GM19455 (cell line): Measurements from ENCODE around the gene PPP2R5D.
"Not testable (repeated sequence)": the region's sequence is repeated elsewhere in the genome, so short reads cannot be mapped to it uniquely, and the experiment has no call there.

Experiments
- ATAC-seq: cut with Tn5 transposase; IDR thresholded peaks from one replicate; pipeline ENCODE4 v1.9.1; 2021; ENCODE audit not compliant: unreplicated experiment

The PPP2R5D gene

GRCh38 chr6:43021270-43022047 lies 37.1 kb downstream of the PPP2R5D start, which contains the start of gene RRP36:
RRP36 (plus strand) TSS chr6:43021623; CDS start chr6:43021655, 32 bp downstream.
- no peak for ATAC-seq

DNA sequence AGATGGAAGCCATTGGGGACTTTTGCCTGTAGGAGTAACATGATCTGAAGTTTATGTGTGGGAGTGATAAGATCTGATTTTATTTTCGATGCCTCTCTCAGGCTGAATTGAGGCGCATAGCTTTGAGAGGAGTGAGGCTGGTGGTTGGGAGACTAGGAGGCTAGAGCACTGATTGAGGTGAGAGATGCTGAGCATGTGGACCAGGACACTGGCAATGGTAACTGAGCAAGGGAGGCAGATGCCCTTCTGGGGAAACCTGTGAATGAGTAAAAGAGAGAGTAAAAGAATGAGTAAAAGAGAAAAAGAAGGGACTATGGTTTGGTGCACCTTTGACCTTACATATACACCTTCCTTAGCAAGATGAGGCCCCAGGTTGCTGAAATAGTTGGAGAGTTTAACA lies 40.1 kb downstream of the PPP2R5D start:
- no peak for ATAC-seq

DNA sequence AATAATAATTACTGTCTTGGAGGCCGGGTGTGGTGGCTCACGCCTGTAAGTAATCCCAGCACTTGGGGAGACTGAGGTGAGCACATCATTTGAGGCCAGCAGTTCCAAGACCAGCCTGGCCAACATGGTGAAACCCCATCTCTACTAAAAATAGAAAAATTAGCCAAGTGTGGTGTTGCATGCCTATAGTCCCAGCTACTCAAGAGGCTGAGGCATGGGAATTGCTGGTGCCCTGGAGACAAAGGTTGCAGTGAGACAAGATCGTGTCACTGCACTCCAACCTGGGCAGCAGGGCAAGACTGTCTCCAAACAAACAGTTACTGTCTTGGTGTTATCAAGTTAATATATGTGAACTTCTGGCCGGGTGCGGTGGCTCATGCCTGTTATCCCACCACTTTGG lies 42.0 kb downstream of the PPP2R5D start:
- ATAC-seq, result no peak

GRCh38 chr6:43029120-43029519 lies 44.8 kb downstream of the PPP2R5D start:
- ATAC-seq, result no peak

- no peak for ATAC-seq
These were observed 48.0 kb downstream of the PPP2R5D start for GRCh38 chr6:43032326-43032725.

DNA sequence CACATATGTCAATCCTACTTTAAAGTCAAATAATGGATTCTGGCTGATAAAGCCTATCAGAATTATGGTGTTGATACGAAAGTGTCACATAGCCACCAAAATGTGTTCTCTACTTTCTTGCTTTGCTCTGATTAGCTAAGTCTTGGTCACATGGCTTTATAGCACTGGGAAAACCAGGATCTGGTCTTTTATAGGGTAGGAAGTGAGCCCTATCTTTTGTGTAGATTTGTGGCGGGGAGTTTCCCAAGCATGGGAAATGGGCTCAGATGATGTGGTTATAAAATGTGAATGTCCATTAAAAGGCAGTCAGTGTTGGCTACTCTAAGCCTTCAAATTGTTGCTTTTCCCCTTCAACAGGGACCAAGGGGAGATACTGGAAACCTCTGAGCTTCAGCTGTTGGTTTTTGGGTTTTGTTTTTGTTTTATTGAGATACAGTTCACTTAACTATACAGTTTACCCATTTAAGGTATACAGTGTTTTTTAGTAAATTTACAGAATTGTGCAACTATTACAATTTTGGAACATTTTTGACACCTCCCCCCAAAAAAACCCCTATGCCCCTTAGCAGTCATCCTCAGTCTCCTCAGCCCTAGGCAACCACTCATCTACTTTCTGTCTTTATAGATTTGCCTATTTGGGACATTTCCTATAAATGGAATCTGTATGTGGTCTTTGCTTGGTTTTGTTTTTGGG lies 49.3 kb downstream of the PPP2R5D start:
- ATAC-seq, result no peak

DNA sequence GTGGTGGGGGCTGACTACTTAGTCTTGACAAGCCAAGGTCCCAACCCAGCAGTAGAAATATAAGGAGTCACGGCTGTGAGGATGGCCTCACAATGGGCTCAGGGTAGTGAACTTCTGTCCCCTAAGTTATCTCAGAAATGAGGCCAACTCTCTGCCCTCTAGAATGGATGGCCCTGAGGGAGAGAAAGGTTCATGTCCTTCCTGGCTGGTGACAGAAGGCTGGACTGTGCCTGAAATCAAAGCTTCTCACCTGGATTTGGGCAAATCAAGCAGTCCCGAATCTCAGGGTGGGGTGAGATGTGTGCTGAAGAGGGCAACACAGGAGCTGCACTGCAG lies 49.8 kb downstream of the PPP2R5D start:
- no peak for ATAC-seq

DNA sequence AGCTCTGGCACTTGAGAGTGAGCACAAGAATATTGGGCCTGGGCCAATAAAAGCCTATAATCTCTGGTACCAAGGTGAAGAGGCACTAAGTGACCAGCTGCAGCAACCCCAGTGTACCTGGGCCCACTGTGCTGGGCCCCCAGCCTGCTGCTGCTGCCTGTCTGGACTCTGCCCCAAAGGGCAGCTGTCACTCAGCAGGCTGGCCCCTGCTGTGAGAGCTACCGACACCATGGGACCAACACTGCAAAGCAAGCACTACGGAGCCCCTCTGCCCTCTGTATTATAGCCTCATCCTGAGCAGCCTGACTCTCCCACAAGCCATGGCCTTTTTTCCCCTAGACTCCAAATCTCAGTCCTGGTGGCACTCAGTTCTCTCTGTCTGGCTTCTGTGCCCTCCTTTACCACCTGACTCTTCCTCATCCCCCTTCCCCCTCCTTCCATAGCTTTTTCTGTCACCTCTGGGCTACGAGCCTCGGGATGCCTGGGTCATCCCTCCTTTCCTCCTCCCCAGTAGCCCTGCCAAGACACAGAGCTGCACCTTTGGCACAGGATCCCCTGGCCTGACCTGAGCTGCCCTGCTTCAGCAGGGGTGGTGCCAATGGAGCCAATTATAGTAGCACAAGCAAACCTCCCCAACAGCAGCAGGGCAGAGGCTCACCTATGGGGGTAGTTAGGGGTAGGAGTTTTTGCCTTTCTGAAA lies 51.3 kb downstream of the PPP2R5D start:
- no peak for ATAC-seq

- ATAC-seq, result no peak
These were observed 52.3 kb downstream of the PPP2R5D start for GRCh38 chr6:43036712-43037111.

DNA sequence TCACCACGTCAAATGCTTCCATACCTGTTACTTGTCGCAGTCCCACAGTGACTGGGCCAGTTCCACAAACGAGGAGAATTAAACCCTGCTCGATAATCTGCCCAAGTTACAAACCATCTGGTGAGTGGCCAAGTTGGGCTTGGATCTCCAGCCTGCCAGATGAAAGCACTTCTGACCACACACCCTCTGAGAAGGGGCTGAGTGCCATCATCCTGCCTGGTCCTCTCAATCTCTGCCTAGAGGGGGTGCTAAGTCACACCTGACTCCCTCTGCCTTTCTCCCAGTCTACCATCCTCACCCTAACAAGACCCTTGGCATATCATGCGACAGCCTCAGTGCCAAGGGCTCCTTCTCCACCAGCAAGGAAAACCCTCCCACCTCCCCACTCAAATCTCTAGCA lies 52.8 kb downstream of the PPP2R5D start:
- no peak for ATAC-seq

DNA sequence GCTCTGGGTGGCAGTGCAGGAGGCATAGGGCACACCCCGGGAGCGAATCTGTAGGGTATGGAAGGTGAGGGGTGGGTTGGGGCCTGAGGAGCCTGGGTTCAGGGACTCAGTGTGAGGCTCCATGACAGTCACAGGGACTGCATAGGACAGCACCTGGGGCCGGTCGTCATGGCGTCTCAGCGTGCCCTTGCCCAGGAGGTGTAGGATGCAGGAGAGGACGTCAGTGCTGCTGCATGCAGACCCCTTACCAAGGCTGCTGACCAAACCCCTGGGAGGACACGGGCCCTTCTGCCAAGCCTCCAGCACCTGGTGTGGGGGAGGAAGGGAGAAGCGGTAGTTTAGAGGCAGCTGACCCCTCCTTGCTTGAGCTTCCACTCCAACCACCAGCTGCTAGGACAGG lies 53.3 kb downstream of the PPP2R5D start:
- ATAC-seq, result no peak

DNA sequence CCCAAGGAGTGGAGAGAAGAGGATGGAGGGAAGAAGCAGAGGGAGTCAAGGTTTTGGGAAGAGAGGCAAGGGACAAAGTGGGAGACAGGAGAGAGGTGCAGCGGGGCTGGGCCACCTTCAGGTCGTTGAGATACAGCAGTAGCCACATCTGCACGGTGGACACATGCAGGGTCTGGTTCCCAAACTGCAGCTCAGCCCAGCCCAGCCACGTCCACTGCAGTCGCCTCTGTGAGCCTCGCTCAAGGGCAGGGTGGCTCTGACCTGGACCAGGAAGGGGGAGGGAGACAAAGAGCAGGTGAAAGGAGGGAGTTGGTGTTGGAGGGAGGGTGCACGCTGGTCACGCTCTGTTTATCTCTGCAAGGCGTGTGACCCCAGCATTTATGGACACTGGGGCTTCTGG lies 54.4 kb downstream of the PPP2R5D start:
- no peak for ATAC-seq

DNA sequence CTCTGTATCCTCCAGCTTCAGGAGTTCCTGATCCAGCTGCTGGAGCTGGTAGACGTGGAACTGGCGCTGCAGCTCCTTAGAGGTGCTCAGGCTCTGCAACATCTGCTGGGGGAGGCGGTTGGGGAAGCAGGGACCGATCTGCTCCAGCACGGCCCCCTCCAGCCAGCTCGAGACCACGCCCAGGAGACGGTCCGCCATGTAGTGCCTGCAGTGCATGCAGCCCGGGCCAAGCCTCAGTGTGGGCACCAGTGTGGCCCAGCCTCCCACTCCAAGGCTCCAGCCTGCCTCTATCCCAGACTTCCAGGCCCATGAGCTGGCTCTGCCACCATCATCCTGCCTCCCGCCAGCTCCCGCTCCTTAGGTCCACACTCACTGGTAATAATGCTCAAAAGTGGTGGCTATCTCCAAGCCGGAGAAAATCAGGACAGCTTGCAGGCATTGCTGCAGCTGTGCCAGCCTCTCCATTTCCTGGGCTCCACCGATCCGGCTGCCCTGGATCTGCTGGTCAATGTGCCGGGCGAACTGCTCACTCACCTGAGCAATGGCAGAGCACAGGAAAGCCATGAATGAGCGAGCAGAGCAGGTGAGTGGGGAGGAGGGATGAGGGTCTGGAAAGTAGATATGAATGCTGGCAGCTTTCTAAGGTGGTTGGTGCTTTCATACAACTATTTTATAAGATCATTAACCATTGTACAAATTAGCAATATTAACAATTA lies 56.3 kb downstream of the PPP2R5D start:
- no peak for ATAC-seq

GRCh38 chr6:43041475-43041874 lies 57.1 kb downstream of the PPP2R5D start:
- ATAC-seq, result not testable (repeated sequence)

- no peak for ATAC-seq
These were observed 58.9 kb downstream of the PPP2R5D start for GRCh38 chr6:43043310-43043709.

DNA sequence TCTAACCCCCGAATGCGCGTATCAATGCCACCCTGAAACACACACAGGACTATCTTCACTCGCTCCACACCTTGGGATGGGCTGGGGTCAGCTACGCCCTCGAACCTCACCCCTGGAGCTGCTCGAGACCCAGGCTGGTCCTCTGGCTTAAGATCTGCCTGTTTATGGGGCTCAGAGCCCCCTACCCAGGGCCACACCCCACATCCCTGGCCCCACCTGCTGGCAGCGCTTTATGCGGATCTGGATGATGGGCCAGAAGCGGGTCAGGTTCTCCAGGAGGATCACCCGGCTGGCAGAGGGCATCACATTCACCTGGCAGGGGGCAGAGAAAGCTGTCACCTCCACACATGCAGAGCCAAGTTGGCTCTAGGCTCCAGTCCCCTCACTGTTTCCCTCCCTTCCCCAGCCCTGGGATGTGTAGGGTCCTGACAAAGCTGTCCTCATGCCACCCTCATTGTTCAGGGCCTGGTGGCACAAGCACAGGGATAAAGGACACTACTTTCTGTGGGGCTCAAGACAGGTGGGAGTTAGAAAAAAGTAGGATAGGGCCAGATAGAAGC lies 61.1 kb downstream of the PPP2R5D start:
- ATAC-seq, result no peak

DNA sequence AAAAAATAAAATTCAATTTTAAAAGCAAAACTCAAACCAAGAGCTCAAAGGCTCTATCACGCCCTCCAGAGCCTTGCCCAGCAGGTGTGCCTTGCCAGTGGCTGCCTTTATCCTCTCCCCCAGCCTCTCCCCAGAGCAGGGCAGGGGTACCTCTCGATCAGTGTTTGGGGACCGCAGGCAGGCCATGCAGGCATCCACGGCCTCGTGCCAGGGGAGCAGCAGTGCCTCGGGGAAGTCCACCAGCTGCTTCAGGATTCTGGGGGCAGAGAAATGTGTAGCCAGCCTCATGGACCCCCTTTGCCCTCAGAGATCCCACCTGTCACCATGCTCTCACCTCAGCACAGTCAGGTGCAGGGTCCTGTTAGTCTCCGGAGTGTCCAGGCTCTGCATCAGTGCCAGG lies 63.6 kb downstream of the PPP2R5D start:
- no peak for ATAC-seq

DNA sequence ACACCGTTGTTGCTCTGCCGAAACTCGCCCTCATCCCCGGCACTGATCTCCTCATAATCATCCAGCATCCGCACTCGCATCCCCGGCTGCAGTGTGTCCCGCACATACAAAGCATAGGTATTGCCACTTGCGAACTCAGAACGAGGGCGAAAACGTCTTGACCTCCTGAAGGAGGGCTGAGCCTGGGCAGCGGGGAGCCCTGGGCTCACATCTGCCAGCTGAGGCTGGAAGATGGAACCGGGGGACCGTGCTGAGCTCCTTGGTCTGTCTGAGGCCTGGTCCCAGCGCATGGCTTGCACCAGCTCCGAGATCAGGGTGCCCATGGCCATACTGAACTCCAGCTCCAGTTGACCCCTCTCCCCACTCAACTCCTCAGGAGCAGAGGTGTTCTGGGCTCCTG lies 66.6 kb downstream of the PPP2R5D start:
- ATAC-seq, result no peak

- ATAC-seq, result no peak
These were observed 68.0 kb downstream of the PPP2R5D start for GRCh38 chr6:43052225-43052841.

DNA sequence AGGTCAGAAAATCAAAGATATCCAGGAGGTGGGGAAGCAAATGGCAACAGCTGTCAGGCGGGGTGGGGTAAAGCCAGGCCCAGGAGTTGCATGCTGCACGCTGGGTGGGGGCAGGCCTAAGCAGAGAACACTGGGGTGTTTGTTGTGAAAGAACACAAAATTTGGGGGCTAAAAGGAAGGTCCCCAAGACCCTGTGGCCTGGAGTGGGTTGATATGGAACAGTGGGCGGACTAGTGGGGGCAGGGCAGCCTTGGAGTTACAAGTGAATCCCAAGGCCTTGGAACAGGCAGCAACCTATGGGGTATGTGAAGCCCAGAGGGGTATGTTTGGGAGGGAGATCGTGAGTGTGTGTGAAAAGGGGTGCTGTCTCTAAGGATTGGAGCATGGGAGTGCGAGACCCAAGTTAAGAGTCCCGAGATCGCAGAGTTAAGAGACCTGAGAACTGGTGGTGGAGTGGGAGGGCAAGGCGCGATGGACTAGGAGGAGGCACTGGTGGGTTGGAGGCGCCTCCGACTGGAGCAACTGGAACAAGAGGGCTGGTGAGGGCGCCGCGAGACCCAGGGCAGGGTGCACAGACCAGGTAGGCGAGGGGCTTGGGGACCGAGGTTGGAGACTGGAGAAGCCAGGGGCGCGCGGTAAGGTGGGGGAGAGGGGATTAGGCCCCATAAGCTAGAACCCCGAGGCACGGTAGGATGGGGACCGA lies 68.6 kb downstream of the PPP2R5D start:
- ATAC-seq, result peak; percentile 16
